HL-60 (cell line): Measurements from ENCODE around the gene SYNJ2BP.

Experiments used
- CTCF ChIP-seq: IDR thresholded peaks from one replicate; pipeline ENCODE4 v1.5.1; 2011; ENCODE audit warnings: low read length, control low read depth, inconsistent platforms; ENCODE audit not compliant: insufficient read depth
- POLR2AphosphoS5 ChIP-seq: IDR thresholded peaks from 2 replicates; pipeline ENCODE4 v1.6.1; 2012; ENCODE audit warnings: low read depth
- REST ChIP-seq: IDR thresholded peaks from 2 replicates; pipeline ENCODE4 v1.6.1; 2012; ENCODE audit warnings: low read depth; ENCODE audit not compliant: insufficient replicate concordance

- TF ChIP-seq POLR2AphosphoS5 (no peak), CTCF (no peak), REST (no peak)
Measured at GRCh38 chr14:70416338-70416724, 559 bp downstream of the SYNJ2BP start.
